CD4-positive, alpha-beta T cell treated with Interferon gamma for 1 hour (primary cell): Measurements from ENCODE around the gene GALNTL6.

Experiments used
- DNase-seq: peaks from one replicate; pipeline ENCODE4 v3.0.0-alpha.2; 2020

GALNTL6 gene

DNA sequence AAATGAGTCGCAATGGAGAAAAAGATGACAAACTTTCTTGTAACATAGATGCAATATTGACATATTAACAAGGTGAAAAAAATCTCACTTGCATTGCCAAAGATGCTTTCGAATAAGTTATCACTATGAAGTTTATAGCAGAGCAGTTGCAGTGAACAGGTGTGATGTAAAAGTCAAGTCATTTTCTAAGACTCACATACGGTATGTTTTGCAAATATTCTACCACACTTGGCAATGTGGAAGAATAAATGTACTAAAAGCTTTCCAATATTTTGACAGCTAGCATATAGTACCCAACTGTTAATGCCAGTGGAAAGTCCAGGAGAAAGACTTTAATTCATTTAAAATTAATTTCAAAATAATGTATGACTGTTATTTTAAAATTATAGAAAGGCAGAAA is 76.5 kb downstream of the GALNTL6 start:
- DNase-seq = no peak

DNA sequence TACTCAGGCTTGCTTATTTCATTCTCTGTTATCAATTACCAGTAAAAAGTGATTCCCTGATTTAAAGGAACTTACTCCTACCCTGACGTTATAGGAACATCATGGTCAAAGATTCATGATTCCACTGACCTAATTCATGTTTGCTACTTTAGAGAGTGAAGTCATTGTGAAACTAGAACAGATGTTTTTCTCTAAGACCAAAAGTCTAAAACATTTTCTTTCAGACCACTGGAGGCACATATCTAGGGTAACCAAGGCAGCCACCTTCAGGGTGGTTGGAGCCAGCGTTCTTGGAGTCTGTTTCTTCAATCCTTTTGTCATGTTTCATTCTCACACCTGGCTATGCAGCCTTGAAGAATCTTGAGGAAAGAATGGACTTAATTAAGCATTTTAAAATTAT is 77.8 kb downstream of the GALNTL6 start:
- DNase-seq = no peak

DNA sequence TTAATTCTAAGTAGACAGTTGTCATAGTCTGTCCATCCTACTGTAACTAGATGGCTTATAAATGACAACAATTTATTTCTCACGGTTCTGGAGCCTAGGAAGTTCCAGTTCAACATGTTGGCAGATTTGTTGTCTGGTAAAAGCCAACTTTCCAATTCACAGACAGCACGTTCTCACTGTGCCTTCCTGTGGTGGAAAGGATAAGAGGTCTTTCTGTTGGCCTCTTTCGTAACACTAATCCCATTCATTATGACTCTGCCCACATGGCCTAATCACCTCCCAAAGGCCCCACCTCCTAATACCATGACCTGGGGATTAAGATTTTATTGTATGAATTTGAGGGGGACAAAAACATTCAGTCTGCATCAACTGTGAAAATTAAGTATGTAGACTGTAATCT is 83.2 kb downstream of the GALNTL6 start:
- DNase-seq = no peak

DNA sequence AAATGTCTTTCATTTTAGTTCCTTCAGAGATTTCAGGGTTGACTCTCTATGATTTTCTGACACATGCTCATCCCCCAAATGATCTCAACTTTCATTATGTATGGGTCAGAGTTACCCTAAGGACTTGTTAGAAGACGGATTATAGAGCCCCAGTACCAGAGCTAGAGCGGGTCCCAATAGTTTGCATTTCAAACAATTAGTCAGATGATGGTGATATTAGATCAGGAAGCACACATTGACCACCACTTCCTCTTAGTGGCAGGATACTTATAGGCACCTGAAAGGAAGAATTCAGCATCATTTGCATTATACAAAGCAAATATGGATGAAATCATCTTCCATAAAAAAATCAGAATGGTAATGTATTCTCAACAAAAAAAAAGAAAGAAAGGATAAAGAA is 106.1 kb downstream of the GALNTL6 start:
- DNase-seq = no peak

DNA sequence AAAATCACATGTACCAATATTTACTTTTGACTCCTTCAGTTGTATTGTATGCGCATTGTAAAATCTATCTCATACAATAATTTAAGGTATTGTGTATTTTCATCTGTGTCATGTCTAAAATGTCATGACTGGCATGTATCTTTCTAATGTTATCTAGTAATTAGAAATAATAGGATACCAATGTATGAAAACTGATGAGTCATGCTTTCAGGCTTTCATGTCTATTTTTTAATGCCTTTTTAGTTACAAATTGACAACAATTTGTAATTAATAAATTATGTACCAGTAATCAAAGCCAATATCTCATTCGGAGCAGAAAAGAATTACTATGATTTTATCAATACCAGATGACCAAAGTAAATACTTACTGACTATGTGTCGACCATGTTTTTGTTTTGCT is 107.7 kb downstream of the GALNTL6 start:
- DNase-seq = no peak

DNA sequence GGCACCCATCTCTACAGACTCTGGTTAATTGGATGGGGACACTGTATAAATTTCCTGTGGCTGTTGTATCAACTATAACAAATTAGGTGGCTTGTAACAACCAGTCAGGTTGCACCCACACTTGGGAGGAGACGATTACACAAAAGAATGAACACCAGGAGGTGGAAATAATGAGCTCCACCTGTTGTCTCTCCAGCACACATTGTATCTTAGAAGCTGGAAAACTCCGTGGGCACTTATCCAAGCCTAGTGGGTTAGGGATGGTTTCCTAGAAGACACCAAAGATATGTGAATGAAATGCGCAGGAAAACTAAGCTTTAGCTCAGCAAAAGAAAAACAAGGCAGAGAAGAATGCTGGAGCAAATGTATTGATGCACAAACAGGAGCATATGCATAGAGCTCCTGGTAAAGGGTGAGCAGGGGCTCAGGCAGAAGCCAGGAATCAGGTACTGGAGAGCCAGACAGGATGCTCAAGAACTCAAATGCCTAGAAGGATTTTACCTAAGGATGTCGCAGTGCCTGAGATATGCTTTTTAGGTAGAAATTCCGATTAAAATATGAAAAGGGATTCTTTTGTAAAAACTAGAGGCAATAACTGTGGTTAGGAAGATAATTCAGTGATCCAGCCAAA is 111.7 kb downstream of the GALNTL6 start:
- DNase-seq = no peak

DNA sequence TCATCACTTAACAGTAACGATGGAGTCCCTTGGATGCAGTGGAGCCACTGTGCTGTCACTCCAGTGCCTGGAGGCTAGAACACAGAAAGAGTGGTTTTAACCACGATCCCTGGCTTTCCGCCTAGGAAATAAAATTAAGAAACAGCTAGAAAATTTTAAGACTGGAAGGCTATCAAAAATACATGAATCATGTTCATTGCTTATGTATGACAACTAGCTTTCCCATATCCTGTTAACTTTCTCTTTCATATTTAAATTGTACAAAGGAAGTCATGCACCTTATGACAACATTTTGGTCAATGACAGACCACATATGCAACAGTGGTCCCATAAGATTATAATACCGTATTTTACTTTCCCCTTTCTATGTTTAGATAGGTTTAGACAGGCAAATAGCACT is 115.1 kb downstream of the GALNTL6 start:
- no peak for DNase-seq

DNA sequence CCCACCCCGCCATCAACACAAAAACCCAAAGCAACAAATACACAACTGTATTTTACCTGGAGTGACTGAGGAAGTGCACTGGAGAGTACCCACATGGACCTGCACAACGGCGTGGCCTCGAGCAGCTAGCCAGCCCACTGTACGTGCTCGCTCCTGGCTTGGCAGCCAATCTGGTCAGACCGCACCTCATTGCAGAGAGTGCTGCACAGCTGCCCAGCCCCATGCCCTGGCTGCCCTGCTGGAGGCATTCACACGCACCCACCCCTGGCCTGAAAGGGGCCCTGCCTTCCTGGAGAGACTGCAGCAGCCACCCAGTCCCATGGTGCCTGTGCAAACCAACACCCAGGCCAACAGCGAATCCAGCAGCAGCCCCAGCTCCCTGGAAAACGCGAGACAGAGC is 116.3 kb downstream of the GALNTL6 start:
- DNase-seq = no peak

DNA sequence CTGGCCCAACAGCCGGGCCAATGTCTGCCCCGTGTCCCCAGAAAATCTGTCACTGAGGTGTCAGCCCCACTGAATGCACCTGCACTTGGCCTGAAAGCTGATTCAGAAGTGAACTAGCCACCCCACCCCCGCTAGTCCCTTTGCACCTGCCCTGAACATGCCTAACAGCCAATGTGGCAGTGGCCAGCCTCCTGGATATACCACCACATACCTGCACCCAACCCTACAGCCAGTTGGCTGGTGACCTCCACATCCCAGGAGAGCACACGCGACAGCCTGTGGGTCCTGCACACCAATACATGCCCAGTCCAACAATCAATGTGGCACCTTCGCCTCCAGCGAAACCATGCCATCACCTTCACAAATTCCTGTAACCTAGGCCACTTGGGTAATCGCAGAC is 116.7 kb downstream of the GALNTL6 start:
- DNase-seq = no peak

DNA sequence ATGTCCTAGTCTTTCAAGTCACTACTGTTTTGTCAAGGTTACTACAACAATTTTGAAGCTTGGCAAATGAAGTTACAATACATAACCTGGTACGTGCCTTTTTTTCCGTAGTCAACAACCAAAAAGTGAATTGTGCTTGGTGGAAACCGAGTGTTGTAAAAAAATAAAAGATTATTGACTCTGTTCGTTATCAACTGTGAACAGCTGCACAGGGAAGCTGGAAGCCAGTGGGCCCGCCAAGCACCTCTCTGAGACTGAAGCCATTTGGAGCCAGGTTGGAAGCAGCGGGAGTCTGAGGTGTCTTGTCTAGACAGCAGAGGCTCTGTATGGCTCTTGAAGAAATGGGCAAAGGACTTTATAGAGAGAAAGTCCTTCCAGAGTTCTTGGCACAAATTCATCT is 119.0 kb downstream of the GALNTL6 start:
- no peak for DNase-seq

DNA sequence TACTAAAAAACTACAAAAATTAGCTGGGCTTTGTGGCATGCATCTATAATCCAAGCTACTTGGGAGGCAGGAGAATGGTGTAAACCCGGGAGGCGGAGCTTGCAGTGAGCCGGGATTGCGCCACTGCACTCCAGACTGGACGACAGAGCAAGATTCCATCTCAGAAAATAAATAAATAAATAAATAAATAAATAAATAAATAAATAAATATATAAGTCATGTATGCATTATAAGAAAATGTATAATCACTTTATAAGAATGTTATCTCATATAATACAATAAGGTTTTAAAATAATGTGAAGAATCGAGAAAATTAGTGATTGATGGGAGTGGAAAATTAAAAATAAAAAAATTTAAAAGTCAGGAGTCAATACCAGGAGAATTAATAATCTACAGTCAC is 127.5 kb downstream of the GALNTL6 start:
- no peak for DNase-seq

DNA sequence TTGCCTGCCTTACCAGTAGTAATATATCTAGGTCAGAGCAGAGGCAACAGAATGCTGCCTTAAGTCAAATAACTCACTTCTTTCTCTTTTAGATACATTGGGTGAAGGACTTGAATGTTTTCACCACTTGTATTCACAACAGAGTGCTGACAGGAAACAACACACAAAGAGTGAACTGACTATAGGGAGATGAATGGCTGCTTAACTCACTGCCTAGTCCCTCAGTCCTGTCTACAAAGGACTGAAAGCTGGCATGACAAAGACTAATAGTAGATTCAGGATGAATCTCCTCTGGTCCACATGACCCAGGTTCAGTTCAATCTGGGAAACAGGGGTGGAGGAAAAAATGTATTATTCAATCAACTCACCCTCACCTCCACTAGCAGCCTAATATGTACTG is 134.2 kb downstream of the GALNTL6 start:
- DNase-seq = no peak

DNA sequence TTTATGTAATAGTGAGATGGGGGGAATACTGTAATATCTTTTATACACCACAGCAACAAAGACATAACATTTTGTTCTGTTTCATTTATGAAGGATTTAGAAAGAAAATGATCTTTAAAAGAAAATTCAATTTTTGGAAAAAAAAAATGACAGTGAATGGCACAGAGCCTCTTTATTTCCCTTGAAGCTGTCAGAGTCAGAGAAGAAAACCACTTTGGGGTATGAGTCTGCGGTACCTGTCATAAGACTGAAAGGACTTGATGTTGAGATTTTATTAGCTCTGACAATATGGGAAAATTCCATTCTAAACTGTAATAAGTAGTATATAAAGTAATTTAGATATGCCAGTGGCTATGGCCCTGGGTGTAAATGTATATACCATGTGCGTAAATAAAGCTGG is 134.8 kb downstream of the GALNTL6 start:
- DNase-seq = no peak

DNA sequence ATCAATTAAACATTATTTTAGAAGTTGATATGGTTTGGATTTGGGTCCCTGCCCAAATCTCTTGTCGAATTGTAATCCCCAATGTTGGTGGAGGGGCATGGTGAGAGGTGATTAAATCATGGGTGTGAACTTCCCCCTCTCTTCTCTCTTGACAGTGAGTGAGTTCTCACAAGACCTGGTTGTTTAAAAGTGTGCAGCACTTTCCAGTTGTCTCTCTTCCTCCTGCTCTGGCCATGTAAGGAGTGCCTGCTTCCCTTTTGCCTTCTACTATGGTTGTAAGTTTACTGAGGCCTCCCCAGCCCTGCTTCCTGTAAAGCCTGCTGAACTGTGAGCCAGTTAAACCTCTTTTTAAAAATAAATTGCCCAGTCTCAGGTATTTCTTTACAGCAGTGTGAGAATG is 141.4 kb downstream of the GALNTL6 start:
- no peak for DNase-seq

DNA sequence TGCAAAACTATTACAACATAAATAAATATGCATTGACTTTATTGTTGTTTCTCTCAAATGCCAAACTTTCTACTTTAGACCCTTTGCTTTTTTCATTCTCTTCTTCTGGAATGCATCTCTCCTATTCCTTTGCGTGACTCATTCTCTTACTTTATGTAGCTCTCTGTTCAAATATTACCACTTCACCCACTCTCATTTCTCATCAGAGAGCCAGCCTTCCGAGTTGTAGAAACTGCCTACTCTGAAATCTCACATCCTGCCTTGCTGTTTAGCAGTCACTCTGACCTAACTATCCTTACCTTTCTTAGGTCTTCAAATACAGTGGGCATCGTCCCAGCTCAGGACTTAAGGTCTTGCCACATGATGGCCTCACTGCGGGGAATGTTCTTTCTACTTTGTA is 143.5 kb downstream of the GALNTL6 start:
- DNase-seq = no peak

DNA sequence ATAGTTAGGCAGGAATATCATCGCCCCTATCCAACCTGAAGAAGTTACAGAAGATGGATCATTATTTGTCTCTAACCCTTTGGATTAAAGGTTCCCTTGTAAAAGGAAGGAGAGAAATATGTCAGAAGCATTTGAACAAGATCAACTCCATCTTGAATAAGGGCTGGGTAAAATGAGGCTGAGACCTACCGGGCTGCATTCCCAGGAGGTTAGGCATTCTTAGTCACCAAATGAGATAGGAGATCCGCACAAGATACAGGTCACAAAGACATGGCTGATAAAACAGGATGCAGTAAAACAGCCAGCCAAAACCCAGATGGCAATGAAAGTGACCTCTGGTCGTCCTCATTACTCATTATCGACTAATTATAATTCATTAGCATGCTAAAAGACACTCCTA is 148.9 kb downstream of the GALNTL6 start:
- DNase-seq = no peak

DNA sequence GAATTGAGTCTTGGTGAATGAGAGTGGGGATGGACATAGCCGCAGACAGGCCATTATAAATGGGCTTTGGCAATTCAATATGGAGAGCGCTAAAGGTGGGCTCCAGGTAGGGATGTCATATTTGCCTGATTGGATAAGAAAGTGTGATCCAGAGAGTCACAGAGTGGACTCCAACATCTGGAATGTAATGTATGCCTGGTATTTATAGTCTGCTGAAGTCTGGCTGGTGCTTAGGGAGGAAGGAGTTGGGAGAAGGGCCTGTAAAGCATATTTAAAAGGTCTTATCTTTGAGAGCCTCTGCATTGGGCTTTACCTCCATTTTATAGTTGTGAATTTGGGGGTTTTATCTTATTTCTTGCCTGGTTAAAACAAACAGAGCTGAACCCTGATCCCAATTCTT is 153.2 kb downstream of the GALNTL6 start:
- DNase-seq = no peak

DNA sequence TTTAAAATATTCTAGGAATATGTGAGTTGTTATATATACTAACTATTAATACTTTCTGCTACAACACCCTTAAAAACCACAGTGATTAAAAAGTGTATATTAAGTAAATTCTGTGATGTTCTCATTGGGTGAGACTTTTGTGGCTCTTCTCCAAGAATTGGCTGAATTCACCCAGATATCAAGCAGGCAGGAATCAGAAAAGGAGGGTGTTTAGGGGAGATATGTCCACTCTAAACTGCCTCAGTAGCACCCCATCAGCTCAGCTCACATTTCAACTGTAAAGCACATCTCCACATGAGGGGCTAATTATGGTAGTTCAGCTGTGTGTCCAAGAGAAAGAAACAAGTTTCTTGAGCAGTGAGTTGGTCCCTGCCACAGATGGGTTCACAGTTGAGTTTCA is 165.0 kb downstream of the GALNTL6 start:
- DNase-seq = no peak

DNA sequence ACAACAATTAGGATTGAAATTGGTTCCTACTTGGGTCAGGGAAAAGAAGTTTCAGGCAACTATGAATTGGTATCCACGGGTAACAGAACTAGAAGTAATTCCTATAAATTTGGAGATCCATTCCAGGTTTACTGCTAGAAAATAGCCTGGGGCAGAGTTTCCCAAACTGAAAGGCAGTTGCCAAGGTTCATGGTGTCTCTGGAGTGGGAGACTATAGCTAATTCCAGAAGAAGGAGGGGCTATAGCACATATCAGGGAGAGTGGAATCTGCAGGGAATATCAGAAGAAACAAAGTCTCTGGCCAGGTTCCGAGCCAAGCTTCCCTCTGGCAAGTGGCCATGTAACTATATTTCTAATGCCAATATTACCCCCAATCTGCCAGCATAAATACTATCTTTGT is 166.3 kb downstream of the GALNTL6 start:
- DNase-seq = no peak

DNA sequence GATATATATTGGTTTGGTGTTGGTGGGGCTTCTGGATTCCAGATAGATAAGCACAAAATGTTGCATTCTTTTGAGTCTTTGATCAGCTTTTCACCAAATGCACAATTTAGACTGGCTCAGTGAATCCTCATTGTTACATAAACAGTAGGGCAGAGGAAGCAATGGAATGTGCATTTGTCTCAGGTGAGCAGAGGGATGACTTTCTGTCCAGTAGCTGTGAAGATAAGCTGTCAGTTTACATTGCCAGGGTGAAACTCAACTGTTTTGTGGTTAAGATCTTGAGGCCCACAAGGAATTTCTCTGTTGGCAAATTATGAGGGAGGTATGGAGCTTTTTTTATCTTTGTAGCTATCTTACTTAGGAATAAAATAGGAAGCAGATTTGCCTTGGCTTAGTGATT is 168.0 kb downstream of the GALNTL6 start:
- no peak for DNase-seq

DNA sequence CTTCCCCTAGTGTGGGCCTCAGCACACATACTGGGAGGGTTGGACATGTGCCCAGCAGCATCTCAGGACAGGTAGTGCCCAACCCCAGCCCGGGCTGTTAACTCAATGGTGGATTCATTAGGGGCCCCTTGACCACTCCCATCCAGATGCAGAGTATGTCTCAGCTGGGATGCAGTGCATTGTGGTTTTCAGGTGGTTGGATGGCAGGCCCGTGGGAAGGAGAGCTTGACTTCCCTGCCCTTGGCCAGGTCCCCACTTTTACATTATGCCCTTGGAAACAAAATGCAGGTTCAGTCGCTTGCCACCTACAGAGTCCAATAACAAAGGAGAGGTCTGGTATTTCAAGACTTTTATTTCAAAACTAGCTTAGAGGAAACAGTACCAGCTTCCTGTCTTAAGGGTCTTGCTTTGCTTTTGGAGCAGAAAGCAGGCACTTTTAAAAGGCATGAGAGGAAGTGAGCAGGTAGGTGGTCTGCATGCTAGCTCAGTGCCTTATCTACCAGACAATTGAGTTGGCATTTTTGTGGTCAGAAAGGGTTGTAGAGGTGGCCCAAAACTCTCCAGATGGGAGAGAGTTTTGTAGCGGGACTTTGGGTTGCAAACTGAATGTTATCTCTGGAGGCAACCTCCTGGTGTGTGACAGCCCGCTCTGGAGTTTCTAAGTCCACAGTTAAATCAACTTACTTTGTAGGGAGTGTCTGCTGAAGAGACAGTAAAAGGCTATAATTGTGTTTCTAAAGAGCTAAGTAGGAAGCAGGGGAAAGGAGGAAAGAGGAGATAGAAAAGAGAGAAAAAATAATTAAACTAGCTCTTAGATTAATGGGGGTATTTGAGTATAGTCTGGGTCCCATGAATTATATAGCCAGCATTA is 171.0 kb downstream of the GALNTL6 start:
- DNase-seq = no peak

DNA sequence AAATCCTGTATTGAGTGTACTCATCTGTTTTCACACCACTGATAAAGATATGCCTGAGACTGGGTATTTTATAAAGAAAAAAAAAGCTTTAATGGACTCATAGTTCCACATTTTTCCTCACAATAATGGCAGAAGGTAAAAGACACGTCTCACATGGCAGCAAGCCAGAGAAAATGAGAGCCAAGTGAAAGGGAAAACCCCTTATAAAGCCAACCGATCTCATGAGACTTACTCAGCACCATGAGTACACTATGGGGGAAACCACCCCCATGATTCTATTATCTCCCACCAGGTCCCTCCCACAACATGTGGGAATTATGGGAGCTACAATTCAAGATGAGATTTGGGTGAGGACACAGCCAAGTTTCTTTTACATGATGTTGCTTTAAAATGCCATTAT is 171.9 kb downstream of the GALNTL6 start:
- DNase-seq = no peak

DNA sequence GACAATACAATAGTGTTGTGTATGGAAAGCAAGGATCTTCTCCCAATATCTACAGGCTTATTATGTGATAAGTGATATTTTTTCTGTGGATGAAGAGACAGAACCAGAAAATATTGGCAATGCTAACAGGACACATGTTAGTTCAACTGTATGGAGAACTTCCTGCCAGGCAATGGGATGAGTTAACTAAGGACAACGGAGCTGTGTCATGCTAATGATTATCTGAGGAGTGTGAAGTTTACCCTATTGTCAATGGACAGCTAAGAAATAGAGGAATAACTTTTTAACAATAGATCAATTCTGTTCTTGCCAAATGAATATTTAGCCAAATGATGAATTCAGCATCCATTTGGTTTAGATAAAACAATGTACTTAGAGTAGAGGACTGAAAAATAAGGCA is 180.0 kb downstream of the GALNTL6 start:
- DNase-seq = no peak

DNA sequence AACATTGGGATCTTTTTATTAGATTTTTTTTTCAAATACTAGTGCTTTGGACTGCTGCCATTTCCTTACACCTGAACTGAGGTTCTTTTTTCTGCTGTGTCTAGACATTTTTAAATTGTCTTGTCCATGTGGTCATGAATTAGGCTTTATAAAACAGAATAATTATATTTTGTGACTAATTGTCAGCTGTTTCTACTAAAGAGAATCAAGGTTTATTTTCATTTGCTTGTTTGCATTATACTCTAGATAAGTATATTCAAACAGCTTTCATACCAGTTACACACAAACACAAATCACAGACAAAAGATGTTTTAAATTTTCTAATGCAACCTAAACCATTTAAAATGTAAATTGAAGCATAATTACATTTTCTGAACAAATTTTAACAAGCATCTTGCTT is 194.7 kb downstream of the GALNTL6 start:
- no peak for DNase-seq
